ENCODE results near the gene PHEX.

PHEX gene

DNA sequence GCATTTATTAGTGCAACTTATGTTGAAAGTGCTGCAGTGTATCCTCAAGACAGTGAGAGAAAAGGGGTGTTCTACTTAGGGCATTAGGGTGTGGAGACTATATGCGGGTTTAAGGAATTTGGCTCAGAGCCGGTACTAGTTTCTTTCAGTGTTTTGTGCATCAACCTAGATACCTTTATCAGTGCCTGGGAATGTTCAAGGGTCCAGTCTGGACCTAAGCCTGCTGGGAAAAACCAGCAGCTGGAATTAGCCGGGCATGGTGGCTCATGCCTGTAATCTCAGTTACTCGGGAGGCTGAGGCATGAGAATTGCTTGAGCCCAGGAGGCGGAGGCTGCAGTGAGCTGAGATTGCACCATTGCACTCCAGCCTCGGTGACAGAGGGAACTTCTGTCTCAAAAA lies 7.4 kb downstream of the PHEX start:
- no peak for DNase-seq (ENCODE audit: low read depth in 2 of 3, low spot score in 2 of 3)

DNA sequence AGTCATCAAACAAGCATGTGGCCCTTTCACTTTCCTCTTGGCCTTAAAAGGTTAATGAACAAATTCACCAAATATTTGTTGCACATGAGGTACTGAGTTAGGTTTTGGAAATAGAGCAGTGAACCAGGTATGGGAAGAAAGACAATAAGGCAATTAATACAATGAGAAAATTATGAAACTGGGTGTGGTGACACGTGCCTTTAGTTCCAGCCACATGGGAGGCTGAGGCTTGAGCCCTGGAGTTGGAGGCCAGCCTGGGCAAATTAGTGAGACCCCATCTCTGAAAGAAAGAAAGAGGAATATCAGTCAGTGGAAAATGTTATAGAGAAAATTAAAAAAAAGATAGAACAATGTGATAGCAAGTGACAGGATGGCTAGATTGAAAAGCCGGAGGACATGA lies 8.1 kb downstream of the PHEX start:
- DNase-seq (ENCODE audit: low read depth in 2 of 3, low spot score in 2 of 3): no peak

DNA sequence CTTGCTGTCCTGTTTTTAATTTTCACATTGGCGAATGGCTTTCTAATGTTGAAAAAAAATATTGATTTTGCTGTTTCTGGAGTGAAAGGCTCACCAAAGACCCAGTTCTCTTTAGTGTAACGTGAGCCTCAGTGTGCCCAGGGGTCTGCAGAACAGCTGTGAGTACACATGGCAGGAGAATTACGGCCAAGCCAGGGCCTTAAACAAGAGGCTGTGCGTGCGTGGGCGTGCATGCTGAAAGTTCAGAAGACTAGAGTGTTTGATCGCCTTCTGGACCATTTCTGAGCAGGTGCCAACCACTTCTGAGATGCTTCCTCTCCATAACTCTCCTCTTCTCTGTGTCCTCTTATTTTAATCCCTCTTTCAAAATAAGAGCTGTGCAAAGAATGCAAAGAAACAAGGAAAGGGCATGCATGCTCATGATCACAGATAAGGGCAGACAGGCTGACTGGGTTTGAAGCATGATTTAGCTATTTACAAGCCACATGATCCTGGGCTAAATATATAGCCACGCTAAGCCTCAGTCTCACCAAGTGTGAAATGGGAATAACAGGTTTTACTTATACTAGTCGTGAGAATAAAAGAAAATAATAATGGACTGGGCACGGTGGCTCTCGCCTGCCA lies 9.9 kb downstream of the PHEX start:
- no peak for DNase-seq (ENCODE audit: low read depth in 2 of 3, low spot score in 2 of 3)

DNA sequence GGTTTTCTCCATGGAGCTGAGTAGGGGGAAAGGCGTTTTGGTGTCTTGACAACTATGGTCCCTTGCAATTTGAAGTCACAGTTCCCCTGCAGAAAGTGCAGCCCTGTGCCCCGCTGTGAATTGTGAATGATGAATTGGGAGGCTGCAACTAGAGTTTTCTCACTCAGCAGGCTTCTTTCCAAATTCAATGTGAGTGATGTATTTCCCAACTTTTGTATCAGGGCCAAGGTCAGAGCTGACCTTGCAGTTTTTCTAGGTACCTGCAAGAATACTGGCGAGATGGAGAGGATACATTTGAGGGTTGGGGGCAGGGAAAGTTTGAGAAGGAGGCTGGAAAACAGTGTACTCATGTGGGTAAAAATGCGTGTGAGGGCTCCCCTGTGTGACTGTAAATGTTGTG lies 11.7 kb downstream of the PHEX start:
- no peak for DNase-seq (ENCODE audit: low read depth in 2 of 3, low spot score in 2 of 3)

DNA sequence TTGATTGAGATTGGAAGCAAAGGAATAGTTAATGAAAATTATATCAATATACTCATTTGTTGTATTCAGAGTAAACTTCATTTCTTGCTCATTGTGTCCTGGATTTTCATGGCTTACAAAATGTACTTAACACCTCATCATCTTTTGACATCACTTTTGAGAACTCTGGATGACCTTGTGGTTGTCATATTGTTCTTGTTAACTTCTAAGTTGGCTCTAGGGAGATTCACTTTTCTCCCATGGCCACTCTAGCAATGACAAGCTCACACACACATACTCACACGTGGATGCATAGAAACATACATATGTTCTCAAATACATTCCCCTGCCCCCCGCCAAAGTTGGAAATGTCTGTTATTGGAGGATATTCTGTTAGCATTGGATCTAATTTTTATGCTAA lies 15.3 kb downstream of the PHEX start:
- DNase-seq (ENCODE audit: low read depth in 2 of 3, low spot score in 2 of 3): no peak

DNA sequence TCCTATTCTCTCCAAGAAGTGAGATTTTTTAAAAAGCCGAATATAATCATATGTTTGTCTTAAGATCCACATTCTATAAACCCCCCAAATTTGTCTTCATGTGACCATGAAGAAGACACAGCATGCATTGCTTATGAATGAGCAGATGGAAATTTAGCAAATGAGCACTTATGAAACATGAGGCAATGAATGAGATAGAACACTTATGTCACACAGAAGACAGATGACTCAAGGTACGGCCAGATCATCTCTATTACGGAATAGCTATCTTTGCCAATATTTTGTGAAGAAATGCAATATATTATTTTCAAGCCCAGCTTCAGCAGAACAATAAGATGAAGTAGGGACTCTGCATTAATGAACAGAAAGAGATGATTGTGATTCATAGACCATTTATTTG lies 21.4 kb downstream of the PHEX start:
- no peak for DNase-seq (ENCODE audit: low read depth in 2 of 3, low spot score in 2 of 3)

DNA sequence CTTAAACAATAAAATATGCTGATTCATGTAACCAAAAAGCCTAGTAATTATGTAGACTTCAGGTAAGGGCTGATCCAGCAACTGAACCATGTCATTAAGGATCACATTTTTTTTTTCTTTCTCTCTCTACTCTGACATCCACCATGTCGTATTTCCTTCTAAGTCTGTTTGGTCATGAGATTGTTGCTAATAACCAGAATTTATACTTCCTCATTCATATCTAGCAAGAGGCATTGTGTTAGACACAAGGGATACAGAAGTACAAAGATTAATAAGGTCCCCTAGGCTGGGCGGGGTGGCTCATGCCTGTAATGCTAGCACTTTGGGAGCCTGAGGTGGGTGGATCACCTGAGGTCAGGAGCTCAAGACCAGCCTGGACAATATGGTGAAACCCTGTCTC lies 24.1 kb downstream of the PHEX start:
- DNase-seq (ENCODE audit: low read depth in 2 of 3, low spot score in 2 of 3): no peak

DNA sequence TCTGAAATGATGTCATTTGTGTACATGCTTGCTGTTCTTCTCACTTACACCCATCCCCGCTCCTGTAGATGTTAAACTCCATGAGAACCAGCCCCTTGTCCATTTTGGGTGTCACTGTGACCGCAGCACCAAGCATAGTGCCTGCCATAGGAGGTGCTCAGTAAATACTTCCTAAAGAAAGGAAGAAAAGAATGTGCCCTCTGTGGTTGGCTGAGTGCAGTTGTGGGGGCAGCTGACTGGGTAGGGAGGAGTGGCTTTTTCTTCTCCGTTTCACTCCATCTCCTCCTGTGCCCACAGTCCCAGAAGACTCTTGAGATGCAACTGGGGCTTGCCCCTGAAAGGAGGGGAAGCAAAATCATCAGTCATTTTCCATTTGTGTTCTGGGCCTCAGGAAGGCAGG lies 25.5 kb downstream of the PHEX start:
- DNase-seq (ENCODE audit: low read depth in 2 of 3, low spot score in 2 of 3): no peak

DNA sequence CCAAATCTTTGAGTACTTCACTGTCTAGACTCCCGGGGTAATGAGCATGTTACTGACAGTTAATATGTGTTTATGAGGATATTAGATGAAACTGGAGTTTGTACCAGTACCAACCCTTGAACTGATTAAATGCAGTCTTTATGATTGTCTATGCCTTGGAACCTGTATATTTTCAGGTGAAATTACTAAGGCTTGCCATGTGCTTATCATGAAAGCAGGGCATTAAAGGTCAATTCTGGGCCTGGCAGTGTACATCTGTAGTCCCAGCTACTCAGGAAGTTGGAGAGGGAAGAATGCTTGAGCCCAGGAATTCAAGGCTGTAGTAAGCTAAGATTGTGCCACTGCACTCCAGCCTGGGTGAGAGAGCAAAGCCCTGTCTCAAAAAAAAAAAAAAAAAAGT lies 27.6 kb downstream of the PHEX start:
- no peak for DNase-seq (ENCODE audit: low read depth in 2 of 3, low spot score in 2 of 3)

DNA sequence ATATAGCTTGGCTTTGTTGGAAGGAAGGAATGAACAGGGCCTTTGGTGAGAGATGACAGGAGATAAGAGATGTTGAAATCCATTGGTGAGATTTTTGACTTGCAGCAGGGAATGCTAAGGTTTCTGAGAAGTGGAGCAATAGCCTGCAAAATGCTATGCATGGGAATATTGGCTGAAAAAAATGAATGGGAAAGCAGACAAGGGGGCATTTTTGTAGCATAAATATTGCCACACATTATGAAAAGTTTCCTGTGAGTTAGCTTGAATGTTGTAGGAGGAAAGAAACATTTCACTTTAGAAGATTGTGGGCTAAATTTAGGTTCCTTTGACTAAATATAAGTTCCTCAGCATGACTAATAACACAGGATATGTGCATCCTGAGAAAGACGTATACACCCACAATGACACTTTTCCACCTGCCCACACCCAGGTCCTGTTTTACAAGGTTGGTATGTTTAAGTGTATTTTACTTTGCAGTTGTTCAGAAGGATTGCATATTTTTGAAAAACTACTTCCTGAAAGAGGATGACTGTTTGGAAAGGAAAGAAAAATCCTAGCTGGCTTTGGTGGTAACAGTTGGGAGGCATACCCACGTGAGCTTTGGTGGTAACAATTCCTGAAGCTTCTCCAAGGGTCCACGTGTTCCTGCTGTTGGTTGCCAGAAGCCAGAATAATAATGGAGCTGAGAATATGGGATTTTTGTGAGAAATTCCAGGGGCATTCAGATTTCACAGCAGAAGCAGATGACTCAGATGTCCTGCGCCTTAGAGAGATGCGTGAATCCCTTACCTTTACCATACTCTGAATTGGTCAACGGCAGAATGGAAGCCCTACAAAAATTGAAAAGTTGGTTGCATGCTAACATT lies 28.5 kb downstream of the PHEX start:
- DNase-seq (ENCODE audit: low read depth in 2 of 3, low spot score in 2 of 3): no peak

DNA sequence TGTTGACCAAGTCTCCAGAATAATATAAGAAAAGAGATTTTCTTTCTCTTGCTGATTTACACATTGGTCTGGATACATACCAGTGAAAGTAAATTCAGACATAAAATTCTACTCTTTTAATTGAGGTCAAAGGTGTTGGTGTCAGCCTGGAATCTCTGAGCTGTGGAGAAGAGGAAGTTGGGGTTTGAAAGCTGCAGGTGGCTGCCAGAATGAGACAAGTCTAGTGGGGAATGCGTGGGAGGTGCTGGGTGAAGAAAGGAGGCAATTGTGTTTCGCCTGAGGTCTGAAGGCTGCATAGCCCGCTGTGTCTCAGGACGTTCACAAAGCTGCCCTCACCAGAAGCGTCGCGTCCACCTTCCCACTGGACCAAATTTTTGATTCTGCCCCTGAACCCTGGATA lies 31.2 kb downstream of the PHEX start:
- peak in 1 of 3 experiments; percentile 3 for DNase-seq (ENCODE audit: low read depth in 2 of 3, low spot score in 2 of 3)

DNA sequence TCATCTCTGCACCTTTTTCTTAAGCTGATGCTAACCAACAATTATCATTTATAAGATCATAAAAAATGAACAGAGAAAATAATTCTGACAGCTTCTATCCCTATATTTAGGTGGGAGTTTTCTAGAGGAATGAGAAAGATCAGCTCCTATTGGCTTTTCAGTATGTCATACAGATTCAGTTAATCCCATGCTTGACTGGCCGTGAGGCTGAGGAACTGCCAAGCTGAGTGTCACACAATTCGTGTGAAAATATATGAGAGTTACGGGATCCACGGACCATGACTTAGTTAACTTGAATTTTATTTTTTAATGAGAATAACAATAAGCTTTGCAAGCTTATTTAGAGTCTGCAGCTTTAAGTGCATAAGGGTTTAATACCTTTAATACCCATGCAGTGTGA lies 37.5 kb downstream of the PHEX start:
- DNase-seq (ENCODE audit: low read depth in 2 of 3, low spot score in 2 of 3): no peak

DNA sequence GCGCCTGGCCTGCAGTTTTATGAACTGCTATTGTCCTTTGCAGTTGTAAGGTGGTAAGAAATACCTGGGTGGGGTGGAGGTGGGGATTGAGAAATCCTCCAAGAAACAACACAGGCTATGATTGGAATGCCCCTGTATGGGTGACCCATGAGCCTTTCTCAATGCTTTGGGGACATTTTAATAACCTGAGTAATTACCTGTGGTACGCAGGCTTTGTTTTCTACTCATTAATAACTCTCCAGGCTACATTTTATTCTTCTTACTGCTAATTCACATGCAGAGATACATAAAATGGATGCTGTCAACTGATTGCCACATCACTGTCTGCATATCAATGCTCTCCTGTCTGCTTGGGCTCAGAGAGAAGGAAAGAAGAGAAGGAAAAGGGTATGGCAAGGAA lies 41.8 kb downstream of the PHEX start:
- no peak for DNase-seq (ENCODE audit: low read depth in 2 of 3, low spot score in 2 of 3)

DNA sequence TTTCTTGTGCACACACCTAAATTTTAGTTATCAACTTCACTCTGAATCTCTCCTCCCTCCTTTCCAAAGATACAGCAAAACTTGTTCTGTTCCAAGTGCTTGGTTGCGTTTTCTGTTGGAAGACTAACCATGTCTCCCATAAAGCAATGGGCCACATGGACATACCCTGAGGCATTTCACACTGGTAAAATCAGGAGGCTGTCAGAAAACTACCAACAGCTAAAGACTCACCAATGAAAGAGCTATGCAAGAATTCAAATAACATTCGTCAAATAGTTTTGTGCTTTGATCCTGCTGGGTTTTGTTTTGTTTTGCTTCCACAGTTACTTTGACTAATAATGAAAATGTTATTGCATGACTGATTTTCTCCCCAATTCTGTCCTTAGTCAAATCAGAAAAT lies 46.0 kb downstream of the PHEX start:
- DNase-seq (ENCODE audit: low read depth in 2 of 3, low spot score in 2 of 3): no peak

DNA sequence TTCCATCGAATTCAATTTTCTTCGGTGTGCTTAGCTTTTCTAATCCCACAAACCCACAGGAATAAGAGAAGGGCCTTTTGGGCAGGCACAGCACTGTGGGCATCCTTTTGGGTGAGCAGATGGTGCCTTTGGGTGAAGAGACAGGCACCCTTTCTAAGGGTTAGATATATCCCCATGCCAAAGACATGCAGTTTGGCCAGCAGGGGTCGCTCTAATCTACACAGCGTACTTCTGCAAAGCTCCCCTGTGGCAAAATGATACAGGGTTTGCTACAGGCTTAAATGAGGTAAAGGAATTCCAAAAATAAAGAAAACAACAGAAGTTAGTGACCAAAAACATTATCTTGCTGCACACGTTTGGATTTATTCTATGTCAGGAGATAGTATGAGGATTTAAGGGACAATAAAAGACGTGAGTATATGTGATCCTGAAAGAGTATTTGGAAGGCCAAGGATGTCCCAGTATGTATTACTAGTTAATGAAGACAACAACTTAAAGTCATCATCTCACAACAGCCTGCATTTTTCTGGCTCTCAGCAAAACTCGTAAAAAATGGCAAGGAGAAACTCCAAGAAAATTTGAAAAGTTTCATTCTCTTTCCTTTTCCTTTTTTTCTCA lies 49.5 kb downstream of the PHEX start:
- peak in 1 of 3 experiments; percentile 28 for DNase-seq (ENCODE audit: low read depth in 2 of 3, low spot score in 2 of 3)

DNA sequence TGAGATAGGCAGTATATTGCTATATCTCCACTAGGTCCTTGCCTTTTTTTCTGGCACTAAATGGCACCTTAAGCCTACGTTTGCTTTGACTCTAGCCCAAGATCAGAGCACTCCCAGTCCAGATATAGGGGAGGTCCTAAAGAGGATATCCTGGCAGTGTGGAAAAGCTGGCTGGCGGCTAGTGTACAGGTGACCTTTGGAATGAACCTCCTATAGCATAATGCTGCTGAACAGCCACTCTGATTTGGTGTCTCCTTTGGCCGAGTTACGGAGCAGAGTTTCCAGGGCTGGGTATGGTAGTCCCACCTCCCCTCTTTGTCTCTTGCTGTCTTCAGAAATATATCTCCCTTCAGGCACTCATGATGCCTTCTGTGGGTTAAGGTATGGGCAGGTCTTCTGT lies 53.9 kb downstream of the PHEX start:
- DNase-seq (ENCODE audit: low read depth in 2 of 3, low spot score in 2 of 3): no peak

DNA sequence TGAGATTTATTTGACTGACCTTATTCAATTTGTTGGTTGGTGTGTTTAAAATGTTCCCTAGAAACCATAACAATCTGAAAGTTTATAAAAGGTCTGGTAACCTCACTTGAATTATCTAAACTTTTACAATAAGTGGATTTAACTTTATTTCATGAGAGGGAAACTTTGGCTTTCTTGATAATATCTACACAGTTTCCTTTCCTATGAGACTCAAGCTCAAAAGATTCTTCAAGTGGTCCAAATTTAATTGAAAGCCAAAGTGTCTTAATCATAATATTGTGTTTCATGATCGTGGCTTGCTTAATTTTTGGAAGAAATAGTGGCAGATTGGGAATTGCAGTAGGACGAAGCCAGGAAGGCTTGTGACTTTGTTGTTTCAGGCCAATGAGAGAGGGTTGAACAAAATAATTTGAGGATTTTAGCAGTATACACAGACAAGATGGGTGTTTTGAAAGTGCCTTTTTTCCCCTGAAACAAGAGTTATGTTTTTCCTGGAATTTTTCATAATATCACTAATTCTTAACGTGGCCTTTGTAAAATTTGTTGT lies 55.0 kb downstream of the PHEX start:
- no peak for DNase-seq (ENCODE audit: low read depth in 2 of 3, low spot score in 2 of 3)

DNA sequence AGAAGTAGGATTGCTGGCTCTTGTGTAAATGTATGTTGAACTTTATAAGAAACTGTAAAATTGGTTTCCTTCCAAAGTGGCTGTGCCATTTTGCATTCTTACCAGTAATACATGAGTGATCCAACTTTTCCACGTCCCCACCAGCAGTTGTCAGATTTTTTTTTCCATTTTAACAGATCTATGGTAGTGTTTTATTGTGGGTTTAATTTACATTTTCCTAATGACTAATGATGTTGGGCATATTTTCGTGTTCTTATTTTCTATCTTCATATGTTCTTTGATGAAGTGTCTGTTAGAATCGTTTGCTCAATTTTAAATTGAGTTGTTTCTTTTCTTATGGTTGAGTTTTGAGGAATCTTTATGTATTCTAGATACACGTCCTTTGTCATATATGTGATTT lies 56.2 kb downstream of the PHEX start:
- no peak for DNase-seq (ENCODE audit: low read depth in 2 of 3, low spot score in 2 of 3)

DNA sequence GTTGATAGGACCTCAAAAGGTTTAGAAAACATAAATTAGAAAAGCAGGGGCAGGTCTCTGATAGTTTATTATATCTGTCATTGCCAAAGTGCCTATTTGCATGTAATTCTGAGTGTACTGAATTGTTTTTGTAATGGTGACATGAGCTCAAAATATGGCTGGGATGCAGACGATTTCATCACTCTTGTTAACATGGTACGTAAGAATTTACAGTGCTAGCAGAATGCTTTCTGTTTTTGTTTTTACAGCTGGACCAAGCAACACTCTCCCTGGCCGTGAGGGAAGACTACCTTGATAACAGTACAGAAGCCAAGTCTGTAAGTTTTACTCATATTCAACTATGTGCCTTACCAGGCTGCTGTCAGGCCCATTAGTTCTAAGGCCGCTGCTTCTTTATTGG lies 58.1 kb downstream of the PHEX start:
- DNase-seq (ENCODE audit: low read depth in 2 of 3, low spot score in 2 of 3): no peak

DNA sequence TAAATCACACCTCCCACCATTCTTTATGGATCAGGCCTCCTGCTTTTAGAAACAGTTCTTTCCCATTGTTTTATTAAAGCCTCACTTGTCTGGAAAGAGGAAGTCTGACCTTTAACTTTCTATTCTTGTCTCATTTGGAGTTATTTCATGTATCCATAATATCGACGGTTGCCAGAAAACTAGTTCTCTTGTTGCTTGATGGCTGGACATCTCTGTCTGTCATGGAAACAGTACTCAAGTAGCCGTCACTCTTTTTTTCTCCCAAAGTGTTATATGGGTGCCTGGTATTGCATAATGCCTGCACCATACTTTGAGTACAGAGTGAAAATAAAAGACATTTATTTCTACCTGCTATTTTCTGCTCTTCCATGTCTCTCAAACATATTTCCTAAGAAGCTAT lies 61.4 kb downstream of the PHEX start:
- DNase-seq (ENCODE audit: low read depth in 2 of 3, low spot score in 2 of 3): no peak

DNA sequence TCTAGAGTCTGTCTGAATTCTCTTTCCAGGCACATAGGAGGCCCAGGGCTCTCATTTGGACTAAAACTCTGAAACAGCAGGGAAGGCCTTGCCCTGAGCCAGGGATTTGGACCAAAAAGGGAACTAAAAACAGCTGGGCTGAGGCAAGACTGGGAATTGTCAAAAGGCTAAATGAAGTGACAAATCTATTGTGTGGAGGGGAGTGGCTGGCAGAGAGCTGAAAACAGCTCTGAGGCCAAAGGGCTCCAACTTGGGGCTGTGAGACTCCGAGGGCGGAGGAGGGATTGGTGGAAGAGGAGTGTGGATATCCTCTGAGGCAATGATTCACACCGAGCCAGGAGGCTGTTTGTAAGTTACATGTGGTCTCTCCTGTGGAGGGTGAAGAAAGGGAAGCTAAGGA lies 63.2 kb downstream of the PHEX start:
- DNase-seq (ENCODE audit: low read depth in 2 of 3, low spot score in 2 of 3): no peak

DNA sequence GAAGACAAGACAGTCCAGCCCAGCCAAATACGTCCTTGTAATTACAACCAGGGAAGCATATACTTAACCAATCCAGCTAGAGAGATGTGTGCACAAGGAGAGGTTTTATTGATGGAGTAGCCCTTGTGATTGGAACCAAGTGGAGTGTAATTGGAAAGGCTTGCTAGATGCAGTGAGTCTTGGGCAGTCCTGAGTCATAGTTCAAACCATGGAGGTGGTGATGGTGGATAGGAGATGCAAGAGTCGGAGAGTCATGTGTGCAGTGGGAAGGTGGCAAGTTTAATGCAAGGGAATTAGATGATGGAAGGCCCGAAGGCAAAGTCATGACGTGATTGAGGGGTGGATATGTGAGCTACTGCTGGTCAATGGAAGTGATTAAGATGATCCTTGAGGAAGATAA lies 63.7 kb downstream of the PHEX start:
- DNase-seq (ENCODE audit: low read depth in 2 of 3, low spot score in 2 of 3): no peak
